LNCaP clone FGC (cell line): ENCODE data around the gene WBP4.

ENCODE experiments used
- DNase-seq: peaks from one replicate; pipeline ENCODE4 v3.0.0-alpha.2; 2011; ENCODE audit warnings: low read depth
- H3K4me3 ChIP-seq: 2 replicates; pipeline ENCODE4 v1.5.1; 2011; ENCODE audit warnings: mild to moderate bottlenecking, low read depth, low read length, control low read depth
- TF ChIP-seq, protein P1 (sequence below): IDR thresholded peaks from 2 replicates; pipeline ENCODE4 v1.5.1; 2012; ENCODE audit warnings: mild to moderate bottlenecking; ENCODE audit not compliant: control insufficient read depth, insufficient read depth; ENCODE audit errors: extremely low read depth

Gene WBP4

DNA sequence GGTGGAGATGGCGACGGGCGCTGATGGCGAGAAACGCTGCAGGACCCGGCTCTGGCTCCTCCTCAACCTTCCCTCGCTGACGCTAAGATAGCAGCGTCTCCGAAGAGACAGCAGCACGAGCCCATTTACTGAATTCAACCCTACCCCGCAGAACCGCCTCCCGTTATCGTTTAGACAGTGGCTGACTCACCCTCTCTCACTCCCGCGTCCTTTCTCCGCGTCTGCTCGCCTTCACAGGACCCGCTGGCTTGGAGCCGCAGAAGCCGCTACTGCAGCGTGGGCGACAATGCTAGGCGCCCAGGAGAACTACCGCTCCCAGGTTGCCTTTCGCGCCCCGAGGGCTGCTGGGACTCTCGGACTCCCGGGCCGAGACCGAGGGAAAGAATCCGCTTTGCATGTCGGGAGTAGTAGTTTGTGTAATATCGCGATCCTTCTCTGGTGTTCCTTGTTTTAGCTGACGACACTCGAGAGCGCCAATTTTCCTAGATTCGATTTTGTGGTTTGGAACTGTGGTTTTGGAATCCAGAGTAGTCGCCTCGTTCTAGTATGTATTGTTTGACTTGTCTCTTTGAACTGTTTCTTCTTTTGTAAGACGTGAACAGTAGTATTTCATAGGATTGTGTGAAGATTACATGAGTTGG is 71.3 kb downstream of the WBP4 start, which contains the start of gene KBTBD6:
KBTBD6 (minus strand) TSS at position 291 of the 641 bp plus-strand sequence. CDS start 291 bp downstream, outside the sequence.
- peak within 1 kb of the TSS; percentile 80 for H3K4me3 ChIP-seq
- TF ChIP-seq, protein P1, sequence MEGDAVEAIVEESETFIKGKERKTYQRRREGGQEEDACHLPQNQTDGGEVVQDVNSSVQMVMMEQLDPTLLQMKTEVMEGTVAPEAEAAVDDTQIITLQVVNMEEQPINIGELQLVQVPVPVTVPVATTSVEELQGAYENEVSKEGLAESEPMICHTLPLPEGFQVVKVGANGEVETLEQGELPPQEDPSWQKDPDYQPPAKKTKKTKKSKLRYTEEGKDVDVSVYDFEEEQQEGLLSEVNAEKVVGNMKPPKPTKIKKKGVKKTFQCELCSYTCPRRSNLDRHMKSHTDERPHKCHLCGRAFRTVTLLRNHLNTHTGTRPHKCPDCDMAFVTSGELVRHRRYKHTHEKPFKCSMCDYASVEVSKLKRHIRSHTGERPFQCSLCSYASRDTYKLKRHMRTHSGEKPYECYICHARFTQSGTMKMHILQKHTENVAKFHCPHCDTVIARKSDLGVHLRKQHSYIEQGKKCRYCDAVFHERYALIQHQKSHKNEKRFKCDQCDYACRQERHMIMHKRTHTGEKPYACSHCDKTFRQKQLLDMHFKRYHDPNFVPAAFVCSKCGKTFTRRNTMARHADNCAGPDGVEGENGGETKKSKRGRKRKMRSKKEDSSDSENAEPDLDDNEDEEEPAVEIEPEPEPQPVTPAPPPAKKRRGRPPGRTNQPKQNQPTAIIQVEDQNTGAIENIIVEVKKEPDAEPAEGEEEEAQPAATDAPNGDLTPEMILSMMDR: no peak
- peak; percentile 94 for DNase-seq
